Naive thymus-derived CD8-positive, alpha-beta T cell (primary cell): ENCODE measurements around the gene XNDC1N. TPM values are rescaled to one million over a fixed set of nuclear protein-coding genes. Genes with fewer than 3 reads are reported as not detected.

ENCODE experiments used
- ATAC-seq, 2 donors: fragments of 150-1000 bp; cut with Tn5 transposase in 1 of 2; sonication (Bioruptor Pico), chemical (Tn5 transposase) in 1 of 2; 1 replicate in 1 of 2; 2 replicates in 1 of 2; pipeline ENCODE4 v1.10.0; 2021; ENCODE audit warnings: mild to moderate bottlenecking in 2 of 2, moderate library complexity in 2 of 2
- POLR2A ChIA-PET: fragments of 350-600 bp; sonication (Branson Sonifier 250); formaldehyde crosslinking; loops from one replicate; lab custom pipeline; 2021; ENCODE audit warnings: antibody characterized with exemption; lab: Charles Lee
- DNase-seq, 10 donors: peaks; one replicate each; pipeline versions ENCODE4 v3.0.0 to v3.0.0-alpha.2; 2020 to 2022
- H3K27ac Mint-ChIP-seq, 10 donors: one replicate each; pipeline ENCODE4 v1.8.0; 2020 to 2022; ENCODE audit warnings: mild to moderate bottlenecking in 10 of 10, mixed read lengths in 10 of 10, moderate library complexity in 4 of 10, inconsistent platforms in 1 of 10
- H3K27me3 Mint-ChIP-seq, 5 donors: one replicate each; pipeline ENCODE4 v1.8.0; 2021 to 2022; ENCODE audit warnings: mixed read lengths in 5 of 5
- H3K36me3 Mint-ChIP-seq, 3 donors: one replicate each; pipeline ENCODE4 v1.8.0; 2020 to 2022; ENCODE audit warnings: mixed read lengths in 3 of 3, mild to moderate bottlenecking in 2 of 3, inconsistent platforms in 1 of 3
- H3K4me1 Mint-ChIP-seq, 4 donors: one replicate each; pipeline ENCODE4 v1.8.0; 2021 to 2022; ENCODE audit warnings: mixed read lengths in 4 of 4
- H3K4me3 Mint-ChIP-seq, 10 donors: one replicate each; pipeline ENCODE4 v1.8.0; 2020 to 2022; ENCODE audit warnings: mild to moderate bottlenecking in 10 of 10, mixed read lengths in 10 of 10, moderate library complexity in 6 of 10, inconsistent platforms in 1 of 10
- H3K9me3 Mint-ChIP-seq, 9 donors: one replicate each; pipeline ENCODE4 v1.8.0; 2020 to 2022; ENCODE audit warnings: mixed read lengths in 9 of 9, mild to moderate bottlenecking in 3 of 9, inconsistent platforms in 1 of 9, moderate library complexity in 1 of 9
- polyA plus RNA-seq, 3 donors: library from polyadenylated mRNA; unstranded; fragments of 300-500 nt; fragmentation: Illumina TruSeq; gene quantifications; one replicate each; pipeline ENCODE4 v1.2.3, GENCODE V29; 2021
- total RNA-seq, 8 experiments: library from RNA in 2 of 8; stranded (reverse) in 2 of 8; gene quantifications; one replicate each; pipeline ENCODE4 v1.2.3 and lab custom pipeline; 2021 to 2026

Gene XNDC1N, protein sequence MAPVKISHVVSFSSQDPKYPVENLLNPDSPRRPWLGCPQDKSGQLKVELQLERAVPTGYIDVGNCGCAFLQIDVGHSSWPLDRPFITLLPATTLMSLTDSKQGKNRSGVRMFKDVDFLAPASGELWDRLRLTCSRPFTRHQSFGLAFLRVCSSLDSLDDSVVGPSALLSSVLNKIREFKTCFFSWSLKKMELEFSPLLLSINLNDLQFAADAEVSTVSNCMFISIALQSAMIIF
- total RNA-seq (10 to 100 TPM; 24.3 to 26.5 TPM), polyA plus RNA-seq (1 to 10 TPM; 2.6 to 7.4 (median 6.2) TPM), total RNA-seq (lab: John Stamatoyannopoulos, UW) (2.9 to 8.8 (median 4.4) reads per million in 6 experiments)

DNA sequence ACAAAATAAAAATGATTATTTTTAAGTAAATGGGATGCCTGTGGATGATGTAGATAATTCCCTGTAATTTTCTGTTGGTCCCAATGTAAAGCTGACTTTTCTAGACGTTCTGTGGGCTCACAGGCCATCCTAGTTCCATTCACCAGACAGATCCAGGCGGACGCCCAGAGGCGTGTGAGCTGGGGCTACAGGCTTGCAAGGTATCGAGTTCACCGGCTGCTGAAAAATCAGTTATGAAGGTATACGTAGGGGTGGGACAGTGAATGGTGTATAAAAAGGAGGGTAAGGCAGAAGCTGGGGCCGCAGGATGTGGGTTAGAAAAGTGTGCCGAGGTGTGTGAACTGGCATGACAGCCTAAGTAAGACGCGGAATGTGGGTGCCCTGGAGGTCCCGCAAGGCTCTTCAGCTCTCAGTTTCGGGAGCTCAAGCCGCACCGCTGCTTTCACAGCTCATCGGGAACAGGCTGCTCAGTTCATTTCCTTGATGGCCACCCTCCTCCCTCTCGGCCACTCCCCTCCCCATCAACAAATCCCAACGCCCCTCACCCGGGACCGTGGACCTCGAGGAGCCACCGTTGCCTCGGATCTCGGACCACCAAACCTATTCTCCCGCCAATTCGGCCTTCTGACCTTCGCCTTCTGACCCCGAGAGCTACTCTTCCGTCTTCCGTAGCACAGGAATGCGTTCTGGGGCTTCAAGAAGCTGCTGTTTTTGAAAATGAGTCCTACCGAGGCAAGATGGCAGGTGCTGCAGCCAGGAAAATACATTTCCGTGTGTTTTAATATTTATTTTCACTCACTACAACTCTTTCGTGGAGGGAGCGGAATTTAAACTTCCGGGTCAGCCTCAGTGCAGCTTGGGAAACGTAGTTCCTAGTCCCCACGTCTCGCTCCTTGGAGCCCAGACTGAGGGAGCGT, at the start of gene XNDC1N:
Gene XNDC1N, minus strand, starts transcription at position 775 of the 917 bp plus-strand sequence. CDS start 5,241 bp downstream, outside the sequence.
- peaks cover 21 to 52% (median 51%) of the 10 kb centered on the region in 4 donors for H3K4me1 Mint-ChIP-seq
- peak within 1 kb of the TSS; percentile 97 to 100 (median 99) for H3K27ac Mint-ChIP-seq
- DNase-seq (peak in 9 of 10 donors; percentile 17 to 89 (median 64)), ATAC-seq (peak; percentile 86)
- no peaks in the 10 kb centered on the region for H3K27me3 Mint-ChIP-seq
- H3K36me3 Mint-ChIP-seq: peaks cover 0 to 6% (median 0%) of the 10 kb centered on the region in 3 donors
- POLR2A ChIA-PET: interaction anchor here (1.0 to 2.7 kb wide), 8 partner anchors 8 to 297 kb away, joined by 3 to 14 read pairs (median 4); partner anchors contain the start of genes ANAPC15, IL18BP and INPPL1
- peak within 1 kb of the TSS; percentile 94 to 99 (median 98) for H3K4me3 Mint-ChIP-seq
- H3K9me3 Mint-ChIP-seq: no peaks in the 10 kb centered on the region

DNA sequence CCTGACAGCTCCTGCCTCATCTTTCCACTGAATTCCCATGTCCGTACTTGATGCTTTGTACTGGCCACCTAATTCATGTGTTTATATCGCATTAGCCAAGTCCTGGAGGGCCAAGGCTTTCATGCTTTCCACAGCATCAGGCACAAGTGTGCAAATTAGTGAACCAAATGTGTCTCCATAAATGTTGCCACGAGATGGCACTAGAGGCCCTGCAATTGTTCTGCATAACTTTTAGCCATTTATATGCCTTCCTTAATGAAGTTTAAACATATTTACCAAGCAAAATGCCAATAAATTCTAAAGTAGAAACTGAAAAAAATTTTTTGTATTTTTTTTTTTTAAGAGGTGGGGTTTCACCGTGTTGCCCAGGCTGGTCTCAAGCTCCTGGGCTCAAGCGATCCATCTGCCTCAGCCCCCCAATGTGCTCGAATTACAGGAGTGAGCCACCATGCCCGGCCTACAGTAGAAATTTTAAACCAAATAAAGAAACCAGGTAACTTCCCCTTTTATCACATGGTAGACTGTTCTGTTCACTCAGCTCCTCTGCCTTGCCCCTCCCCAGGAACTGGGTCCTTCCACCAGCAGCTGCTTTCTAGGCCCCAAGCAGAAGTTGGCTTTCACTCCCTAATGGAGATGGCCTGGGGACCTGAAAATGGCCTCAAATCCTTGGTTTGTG, 49.5 kb upstream of the XNDC1N start:
- POLR2A ChIA-PET: interaction anchor here (0.6 kb wide), 1 partner anchor 12 kb away, joined by 3 read pairs; no protein-coding TSS in a partner anchor
- Mint-ChIP-seq H3K4me1 (peaks cover 0 to 9% (median 6%) of the 10 kb centered on the region in 4 donors), H3K36me3 (peaks cover 0 to 49% (median 6%) of the 10 kb centered on the region in 3 donors), H3K27ac (peak overlapping the region in 3 of 10 donors; percentile 0 to 27 (median 14)), H3K27me3 (no peaks in the 10 kb centered on the region), H3K4me3 (no peak overlapping the region), H3K9me3 (no peaks in the 10 kb centered on the region)
- peak in 9 of 10 donors; percentile 16 to 69 (median 48) for DNase-seq
- peak; percentile 61 to 70 for ATAC-seq

DNA sequence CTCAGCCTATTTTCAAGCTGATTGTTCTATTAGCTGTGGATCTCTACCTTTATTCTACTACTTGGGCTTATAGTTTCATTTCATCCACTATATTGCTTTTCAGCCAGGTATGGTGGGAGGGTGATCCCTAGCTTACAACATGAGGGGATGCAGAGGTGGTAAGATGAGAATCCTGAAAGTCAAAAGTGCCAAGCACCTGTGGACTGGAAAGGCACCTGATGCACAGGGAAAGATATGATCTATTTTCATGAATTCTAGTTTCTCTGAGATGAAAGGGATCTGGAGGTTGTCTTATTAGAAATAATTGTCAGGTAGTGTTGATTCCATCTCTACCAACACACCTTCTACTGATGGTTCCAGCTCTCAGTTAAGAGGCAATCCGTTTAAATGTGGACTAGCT, 48.7 kb upstream of the XNDC1N start:
- no peaks in the 10 kb centered on the region for H3K27me3 Mint-ChIP-seq
- peaks cover 0 to 48% (median 4%) of the 10 kb centered on the region in 3 donors for H3K36me3 Mint-ChIP-seq
- POLR2A ChIA-PET: no interaction called here
- H3K4me3 Mint-ChIP-seq: no peak overlapping the region
- ATAC-seq (no peak), DNase-seq (no peak)
- H3K9me3 Mint-ChIP-seq: no peaks in the 10 kb centered on the region
- peaks cover 0 to 9% (median 5%) of the 10 kb centered on the region in 4 donors for H3K4me1 Mint-ChIP-seq
- peak overlapping the region in 1 of 10 donors; percentile 58 for H3K27ac Mint-ChIP-seq

DNA sequence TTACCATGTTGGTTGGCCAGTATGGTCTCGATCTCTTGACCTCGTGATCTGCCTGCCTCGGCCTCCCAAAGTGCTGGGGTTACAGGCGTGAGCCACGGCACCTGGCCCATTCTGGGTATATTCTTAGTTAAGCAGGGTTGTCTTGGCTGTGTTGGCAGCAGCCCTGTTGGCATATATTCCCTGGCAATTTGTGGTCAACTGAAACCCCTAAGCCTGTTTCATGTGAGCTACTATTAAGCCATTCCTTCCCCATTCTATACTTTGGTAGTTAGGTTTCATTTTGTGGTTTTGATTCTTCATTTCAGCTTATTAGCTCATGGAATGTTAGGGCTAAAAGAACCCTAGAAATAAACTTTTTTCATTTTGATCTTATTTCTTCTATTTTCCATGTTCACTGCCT, 48.2 kb upstream of the XNDC1N start:
- Mint-ChIP-seq H3K27ac (peak overlapping the region in 1 of 10 donors; percentile 6), H3K9me3 (no peaks in the 10 kb centered on the region), H3K4me3 (no peak overlapping the region), H3K36me3 (peaks cover 0 to 48% (median 4%) of the 10 kb centered on the region in 3 donors), H3K27me3 (no peaks in the 10 kb centered on the region), H3K4me1 (peaks cover 0 to 9% (median 5%) of the 10 kb centered on the region in 4 donors)
- POLR2A ChIA-PET: no interaction called here
- ATAC-seq (no peak), DNase-seq (no peak)

DNA sequence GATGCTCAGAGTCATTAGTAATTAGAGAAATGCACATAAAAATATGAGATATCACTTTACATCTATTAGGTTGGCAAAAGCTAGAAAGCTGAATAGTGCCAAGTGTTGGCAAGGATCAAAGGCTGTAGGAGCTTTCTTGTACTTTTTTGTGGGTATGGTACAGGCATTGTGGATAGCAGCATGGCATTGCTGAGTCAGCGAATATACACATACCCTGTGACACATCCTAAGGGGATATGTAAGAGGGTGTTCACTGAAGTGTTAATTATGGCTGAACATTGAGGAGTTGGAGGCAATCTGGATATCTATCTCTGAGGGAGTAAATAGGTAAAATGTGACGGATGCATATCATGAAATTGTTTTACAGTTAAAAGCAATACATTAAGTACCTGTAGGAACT, 43.3 kb upstream of the XNDC1N start:
- Mint-ChIP-seq H3K27ac (no peak overlapping the region), H3K4me3 (no peak overlapping the region), H3K27me3 (no peaks in the 10 kb centered on the region), H3K4me1 (no peaks in the 10 kb centered on the region), H3K36me3 (peaks cover 2 to 45% (median 4%) of the 10 kb centered on the region in 3 donors), H3K9me3 (no peaks in the 10 kb centered on the region)
- POLR2A ChIA-PET: interaction anchor here (0.5 kb wide), 1 partner anchor 71 kb away, joined by 6 read pairs; no protein-coding TSS in a partner anchor
- ATAC-seq: no peak
- DNase-seq: no peak

DNA sequence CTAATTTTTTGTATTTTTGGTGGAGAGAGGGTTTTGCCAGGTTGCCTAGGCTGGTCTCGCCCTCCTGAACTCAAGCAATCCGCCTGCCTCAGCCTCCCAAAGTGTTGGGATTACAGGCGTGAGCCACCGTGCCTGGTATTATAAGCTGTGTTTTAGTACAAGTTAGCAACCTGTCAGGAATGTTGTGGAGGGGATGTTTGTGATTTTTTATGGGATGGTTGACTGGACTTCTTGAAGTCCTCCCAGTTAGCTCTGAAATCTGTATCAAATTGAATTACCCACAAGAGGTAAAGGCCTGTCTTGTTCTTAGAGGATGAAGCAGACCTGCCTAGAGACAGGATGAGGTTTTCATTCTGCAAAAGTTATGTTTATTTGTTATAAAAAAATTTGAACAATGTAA, 36.2 kb upstream of the XNDC1N start:
- Mint-ChIP-seq H3K4me1 (peaks cover 0 to 10% (median 0%) of the 10 kb centered on the region in 4 donors), H3K27me3 (no peaks in the 10 kb centered on the region), H3K9me3 (no peaks in the 10 kb centered on the region), H3K36me3 (peaks cover 11 to 68% (median 25%) of the 10 kb centered on the region in 3 donors), H3K4me3 (no peak overlapping the region), H3K27ac (no peak overlapping the region)
- no peak for DNase-seq
- POLR2A ChIA-PET: no interaction called here
- no peak for ATAC-seq

DNA sequence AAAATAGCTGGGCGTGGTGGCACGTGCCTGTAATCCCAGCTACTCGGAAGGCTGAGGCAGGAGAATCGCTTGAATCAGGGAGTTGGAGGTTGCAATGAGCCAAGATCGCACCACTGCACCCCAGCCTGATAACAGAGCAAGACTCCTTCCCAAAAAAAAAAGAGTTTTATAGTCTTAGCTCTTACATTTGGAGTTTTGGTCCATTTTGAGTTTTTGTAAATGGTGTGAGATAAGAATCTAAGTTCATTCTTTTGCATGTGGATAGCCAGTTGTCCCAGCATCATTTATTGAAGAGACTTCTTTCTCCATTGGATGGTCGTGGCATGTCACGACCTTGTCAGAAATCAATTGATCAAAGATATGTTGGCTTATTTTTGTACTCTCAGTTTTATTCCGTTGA, 35.1 kb upstream of the XNDC1N start:
- Mint-ChIP-seq H3K4me3 (no peak overlapping the region), H3K4me1 (peaks cover 0 to 10% (median 0%) of the 10 kb centered on the region in 4 donors), H3K27me3 (no peaks in the 10 kb centered on the region), H3K9me3 (no peaks in the 10 kb centered on the region), H3K27ac (peak overlapping the region in 1 of 10 donors; percentile 21), H3K36me3 (peaks cover 10 to 70% (median 25%) of the 10 kb centered on the region in 3 donors)
- POLR2A ChIA-PET: no interaction called here
- DNase-seq (no peak), ATAC-seq (no peak)

DNA sequence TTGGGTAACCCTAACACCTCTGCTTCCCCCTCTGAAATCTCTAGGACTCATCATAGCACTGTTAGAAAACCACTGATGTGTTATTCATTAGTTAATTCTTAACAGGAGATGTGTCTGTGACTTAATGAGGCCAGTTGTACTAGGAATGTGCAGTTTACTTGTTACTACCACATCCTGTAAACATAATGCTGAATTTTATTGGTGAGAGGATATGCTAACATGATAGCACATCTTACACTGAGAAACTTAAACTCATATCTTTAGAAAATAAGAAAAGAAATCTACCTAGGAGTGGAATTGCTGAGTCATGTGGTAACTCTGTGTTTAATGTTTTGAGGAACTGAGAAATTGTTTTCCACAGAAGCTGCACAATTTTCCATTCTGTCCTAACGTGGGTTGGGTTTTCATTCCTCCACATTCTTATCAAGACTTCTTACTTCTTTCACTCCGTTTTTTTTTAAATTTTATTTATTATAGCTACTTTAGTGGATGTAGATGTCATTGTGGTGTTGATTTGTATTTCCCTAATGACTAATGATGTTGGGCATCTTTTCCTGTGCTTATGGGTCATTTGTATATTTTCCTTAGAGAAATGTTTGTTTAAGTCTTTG, 34.1 kb upstream of the XNDC1N start:
- H3K4me3 Mint-ChIP-seq: no peak overlapping the region
- DNase-seq (no peak), ATAC-seq (no peak)
- H3K36me3 Mint-ChIP-seq: peaks cover 7 to 63% (median 25%) of the 10 kb centered on the region in 3 donors
- peak overlapping the region in 2 of 10 donors; percentile 2 to 33 for H3K27ac Mint-ChIP-seq
- H3K9me3 Mint-ChIP-seq: no peaks in the 10 kb centered on the region
- POLR2A ChIA-PET: interaction anchor here (0.7 kb wide), 1 partner anchor 18 kb away, joined by 5 read pairs; no protein-coding TSS in a partner anchor
- no peaks in the 10 kb centered on the region for H3K27me3 Mint-ChIP-seq
- peaks cover 0 to 10% (median 2%) of the 10 kb centered on the region in 4 donors for H3K4me1 Mint-ChIP-seq

DNA sequence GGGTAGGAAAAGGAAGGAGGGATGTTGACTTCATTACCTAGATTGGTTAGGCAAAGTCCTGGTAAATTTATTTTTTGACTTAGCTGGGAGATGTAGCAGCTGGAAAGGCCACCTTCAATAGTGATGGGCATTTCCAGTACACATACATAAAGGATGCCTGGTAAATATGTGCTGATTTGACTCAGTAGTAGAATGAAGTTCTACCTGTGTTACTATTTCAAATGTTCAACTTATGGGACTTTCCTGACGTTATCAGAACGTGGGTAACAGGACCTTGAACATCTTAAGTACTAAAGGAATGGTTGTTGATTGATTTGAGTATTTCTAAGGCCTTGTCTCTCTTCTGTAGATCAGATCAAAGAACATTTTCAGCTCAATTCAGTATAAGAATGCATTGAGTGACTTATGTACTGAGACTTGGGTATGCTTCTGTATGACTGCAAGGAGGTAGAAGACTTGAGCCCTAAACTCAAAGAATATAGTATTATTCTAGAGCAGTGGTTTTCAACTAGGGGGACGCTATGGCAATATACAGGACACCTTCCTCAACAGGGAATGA, 27.6 kb upstream of the XNDC1N start:
- H3K4me3 Mint-ChIP-seq: no peak overlapping the region
- peak overlapping the region in 4 of 10 donors; percentile 22 to 34 (median 24) for H3K27ac Mint-ChIP-seq
- H3K9me3 Mint-ChIP-seq: no peaks in the 10 kb centered on the region
- H3K36me3 Mint-ChIP-seq: peaks cover 5 to 26% (median 6%) of the 10 kb centered on the region in 3 donors
- H3K4me1 Mint-ChIP-seq: peaks cover 10 to 40% (median 25%) of the 10 kb centered on the region in 4 donors
- DNase-seq: no peak
- no peaks in the 10 kb centered on the region for H3K27me3 Mint-ChIP-seq
- POLR2A ChIA-PET: no interaction called here
- ATAC-seq: no peak

DNA sequence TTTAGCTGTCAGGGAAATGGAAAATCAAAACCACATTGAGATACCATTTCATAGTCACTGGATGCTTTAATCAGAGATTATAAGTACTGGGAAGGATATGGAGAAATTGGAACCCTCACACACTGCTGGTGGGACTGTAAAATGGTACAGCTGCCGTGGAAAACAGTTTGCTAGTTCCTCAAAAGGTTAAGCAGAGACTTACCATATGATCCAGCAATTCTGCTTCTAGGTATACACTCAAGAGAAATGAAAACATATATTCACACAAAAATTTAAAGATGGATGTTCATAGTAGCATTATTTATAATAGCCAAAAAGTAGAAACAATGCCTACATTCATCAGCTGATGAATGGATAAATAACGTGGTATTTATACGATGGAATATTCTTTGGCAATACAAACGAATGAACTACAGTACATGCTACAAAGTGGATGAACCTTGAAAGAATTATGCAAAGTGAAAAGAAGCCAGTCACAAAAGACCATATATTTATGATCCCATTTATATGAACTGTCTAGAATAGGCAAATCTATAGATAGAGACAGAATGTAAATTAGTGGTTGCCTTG, 23.4 kb upstream of the XNDC1N start:
- no peak for ATAC-seq
- Mint-ChIP-seq H3K4me1 (peaks cover 11 to 44% (median 29%) of the 10 kb centered on the region in 4 donors), H3K36me3 (peaks cover 0 to 8% (median 0%) of the 10 kb centered on the region in 3 donors), H3K27me3 (no peaks in the 10 kb centered on the region), H3K4me3 (no peak overlapping the region), H3K9me3 (no peaks in the 10 kb centered on the region), H3K27ac (no peak overlapping the region)
- DNase-seq: no peak
- POLR2A ChIA-PET: interaction anchor here (0.7 kb wide), 1 partner anchor 91 kb away, joined by 3 read pairs; no protein-coding TSS in a partner anchor

DNA sequence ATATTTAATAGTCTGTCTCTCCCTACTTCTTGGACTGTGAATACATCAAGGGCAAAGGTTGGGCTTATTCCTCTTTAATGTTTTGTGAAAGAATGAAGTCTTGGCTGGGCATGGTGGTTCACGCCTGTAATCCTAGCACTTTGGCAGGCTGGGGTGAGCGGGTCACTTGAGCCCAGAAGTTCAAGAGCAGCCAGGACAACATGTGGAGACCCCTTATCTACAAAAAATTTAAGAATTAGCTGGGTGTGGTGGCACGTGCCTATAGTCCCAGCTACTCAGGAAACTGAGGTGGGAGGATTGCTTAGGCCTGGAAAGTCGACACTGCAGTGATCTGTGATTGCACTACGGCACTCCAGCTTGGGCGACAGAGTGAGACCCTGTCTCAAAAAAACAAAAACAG, 20.6 kb upstream of the XNDC1N start:
- ATAC-seq (no peak), DNase-seq (no peak)
- H3K36me3 Mint-ChIP-seq: peaks cover 0 to 21% (median 0%) of the 10 kb centered on the region in 3 donors
- H3K4me1 Mint-ChIP-seq: peaks cover 13 to 26% (median 22%) of the 10 kb centered on the region in 4 donors
- no peaks in the 10 kb centered on the region for H3K9me3 Mint-ChIP-seq
- peak overlapping the region in 1 of 10 donors; percentile 19 for H3K27ac Mint-ChIP-seq
- POLR2A ChIA-PET: no interaction called here
- H3K27me3 Mint-ChIP-seq: no peaks in the 10 kb centered on the region
- peak overlapping the region in 1 of 10 donors; percentile 56 for H3K4me3 Mint-ChIP-seq
